ENCODE data around the gene MARS1.
"Not testable (repeated sequence)": the region's sequence is repeated elsewhere in the genome, so short reads cannot be mapped to it uniquely, and the experiment has no call there.

The MARS1 gene

GRCh38 chr12:57497223-57498131 is 9.6 kb downstream of the MARS1 start:
- peaks cover 85 to 93% (median 87%) of the 10 kb centered on the region in 11 experiments for H3K36me3 ChIP-seq

GRCh38 chr12:57498132-57498502 is 10.2 kb downstream of the MARS1 start:
- no peak overlapping the region for H3K4me3 ChIP-seq
- H3K9ac ChIP-seq, result no peak overlapping the region
- H4K20me1 ChIP-seq, result peaks cover 0 to 68% (median 16%) of the 10 kb centered on the region in 11 experiments; a peak in 14 of 22 replicates
- peaks cover 0 to 4% (median 0%) of the 10 kb centered on the region in 11 experiments; a peak in 4 of 22 replicates for H3K9me3 ChIP-seq (replicated peaks in 1 of 11)
- H3K27ac ChIP-seq, result no peak overlapping the region
- TF ChIP-seq Cebpa-rat (IDR thresholded peaks at IDR 0.05), result no peak
- no peaks in the 10 kb centered on the region for H3K4me1 ChIP-seq
- H3K27me3 ChIP-seq, result no peaks in the 10 kb centered on the region
- H3K36me3 ChIP-seq, result peaks cover 85 to 93% (median 88%) of the 10 kb centered on the region in 11 experiments
- no peak overlapping the region for H3K4me2 ChIP-seq

More at GRCh38 chr12:57497223-57498131, 9.6 kb downstream of the MARS1 start:
- Histone ChIP-seq H3K4me1 (no peaks in the 10 kb centered on the region), H3K4me2 (no peak overlapping the region), H3K9me3 (replicated peaks in 1 of 11) (peaks cover 0 to 9% (median 4%) of the 10 kb centered on the region in 11 experiments; a peak in 9 of 22 replicates), H4K20me1 (peaks cover 3 to 66% (median 17%) of the 10 kb centered on the region in 11 experiments; a peak in 16 of 22 replicates), H3K4me3 (no peak overlapping the region), H3K27ac (no peak overlapping the region), H3K9ac (no peak overlapping the region), H3K27me3 (no peaks in the 10 kb centered on the region)
- no peak for TF ChIP-seq Cebpa-rat (IDR thresholded peaks at IDR 0.05)

GRCh38 chr12:57498571-57498970 is 10.7 kb downstream of the MARS1 start:
- H3K9me3 ChIP-seq (replicated peaks in 1 of 11), result peaks cover 0 to 4% (median 0%) of the 10 kb centered on the region in 11 experiments; a peak in 4 of 22 replicates
- H3K4me3 ChIP-seq, result no peak overlapping the region
- peaks cover 0 to 72% (median 21%) of the 10 kb centered on the region in 11 experiments; a peak in 14 of 22 replicates for H4K20me1 ChIP-seq
- no peak for TF ChIP-seq Cebpa-rat (IDR thresholded peaks at IDR 0.05)
- H3K27me3 ChIP-seq, result no peaks in the 10 kb centered on the region
- H3K9ac ChIP-seq, result no peak overlapping the region
- peaks cover 90 to 98% (median 92%) of the 10 kb centered on the region in 11 experiments for H3K36me3 ChIP-seq
- no peaks in the 10 kb centered on the region for H3K4me1 ChIP-seq
- no peak overlapping the region for H3K4me2 ChIP-seq
- no peak overlapping the region for H3K27ac ChIP-seq

GRCh38 chr12:57500213-57500612 is 12.3 kb downstream of the MARS1 start:
- Histone ChIP-seq H3K9me3 (replicated peaks in 1 of 11) (no peaks in the 10 kb centered on the region; a peak in 2 of 22 replicates), H3K9ac (no peak overlapping the region), H3K27me3 (no peaks in the 10 kb centered on the region), H4K20me1 (peaks cover 0 to 84% (median 26%) of the 10 kb centered on the region in 11 experiments; a peak in 14 of 22 replicates), H3K4me3 (no peak overlapping the region), H3K36me3 (peaks cover 96 to 100% (median 98%) of the 10 kb centered on the region in 11 experiments), H3K4me1 (no peaks in the 10 kb centered on the region), H3K27ac (no peak overlapping the region), H3K4me2 (no peak overlapping the region)
- no peak for TF ChIP-seq Cebpa-rat (IDR thresholded peaks at IDR 0.05)

- not testable (repeated sequence) for H3K4me1 ChIP-seq, H3K27ac ChIP-seq, H3K4me3 ChIP-seq, H3K4me2 ChIP-seq, H3K27me3 ChIP-seq, H3K9ac ChIP-seq
- Histone ChIP-seq H3K36me3 (peaks cover 90 to 94% (median 93%) of the 10 kb centered on the region in 11 experiments), H3K9me3 (replicated peaks in 1 of 11) (peaks cover 0 to 11% (median 7%) of the 10 kb centered on the region in 11 experiments; a peak in 7 of 22 replicates), H4K20me1 (peaks cover 0 to 85% (median 23%) of the 10 kb centered on the region in 11 experiments; a peak in 15 of 22 replicates)
Measured at GRCh38 chr12:57502311-57502969, 14.6 kb downstream of the MARS1 start.

GRCh38 chr12:57506541-57506940 is 18.7 kb downstream of the MARS1 start:
- peaks cover 82 to 90% (median 83%) of the 10 kb centered on the region in 11 experiments for H3K36me3 ChIP-seq
- H3K4me1 ChIP-seq, result peaks cover 0 to 13% (median 5%) of the 10 kb centered on the region in 10 experiments; a peak in 6 of 20 replicates
- H4K20me1 ChIP-seq, result peaks cover 12 to 73% (median 31%) of the 10 kb centered on the region in 11 experiments; a peak in 17 of 22 replicates
- not testable (repeated sequence) for H3K27me3 ChIP-seq, H3K4me3 ChIP-seq, H3K27ac ChIP-seq, H3K4me2 ChIP-seq, H3K9ac ChIP-seq
- peaks cover 0 to 11% (median 7%) of the 10 kb centered on the region in 11 experiments; a peak in 7 of 22 replicates for H3K9me3 ChIP-seq (replicated peaks in 1 of 11)

GRCh38 chr12:57507796-57508195 is 19.9 kb downstream of the MARS1 start:
- peaks cover 82 to 90% (median 83%) of the 10 kb centered on the region in 11 experiments for H3K36me3 ChIP-seq
- H3K9ac ChIP-seq, H3K27me3 ChIP-seq, H3K4me3 ChIP-seq, H3K4me2 ChIP-seq, H3K27ac ChIP-seq: not testable (repeated sequence)
- peaks cover 0 to 17% (median 5%) of the 10 kb centered on the region in 10 experiments; a peak in 7 of 20 replicates for H3K4me1 ChIP-seq
- H4K20me1 ChIP-seq, result peaks cover 21 to 76% (median 42%) of the 10 kb centered on the region in 11 experiments; a peak in 19 of 22 replicates
- peaks cover 0 to 11% (median 7%) of the 10 kb centered on the region in 11 experiments; a peak in 7 of 22 replicates for H3K9me3 ChIP-seq (replicated peaks in 1 of 11)

GRCh38 chr12:57511161-57511560 is 23.3 kb downstream of the MARS1 start:
- peaks cover 80 to 90% (median 83%) of the 10 kb centered on the region in 11 experiments for H3K36me3 ChIP-seq
- peaks cover 0 to 24% (median 16%) of the 10 kb centered on the region in 10 experiments; a peak in 14 of 20 replicates for H3K4me1 ChIP-seq
- no peaks in the 10 kb centered on the region for H3K27me3 ChIP-seq
- peaks cover 50 to 82% (median 60%) of the 10 kb centered on the region in 11 experiments for H4K20me1 ChIP-seq
- no peak overlapping the region for H3K27ac ChIP-seq
- no peak overlapping the region for H3K9ac ChIP-seq
- H3K4me3 ChIP-seq, result no peak overlapping the region
- TF ChIP-seq Cebpa-rat (IDR thresholded peaks at IDR 0.05), result no peak
- no peak overlapping the region for H3K4me2 ChIP-seq
- H3K9me3 ChIP-seq (replicated peaks in 1 of 11), result peaks cover 0 to 5% (median 1%) of the 10 kb centered on the region in 11 experiments; a peak in 7 of 22 replicates
